Tibial nerve (tissue), 4 donors: ENCODE results near the gene ZNF740.

Experiments used
- CTCF ChIP-seq, 5 experiments: fragments of 200-600 bp in 3 of 5; fragments of 450-650 bp in 2 of 5; sonication (generic) in 3 of 5; IDR thresholded peaks; one replicate each; pipeline ENCODE4 v1.5.1; 2016 to 2019; ENCODE audit warnings: antibody characterized with exemption in 5 of 5, mild to moderate bottlenecking in 3 of 5, moderate library complexity in 2 of 5
- EP300 ChIP-seq, 2 donors: sonication (generic); formaldehyde crosslinking; IDR thresholded peaks; one replicate each; pipeline ENCODE4 v1.6.1; 2017; ENCODE audit warnings: antibody characterized with exemption in 2 of 2, mild to moderate bottlenecking in 1 of 2
- POLR2A ChIP-seq, 2 donors: fragments of 450-650 bp; IDR thresholded peaks; one replicate each; pipeline ENCODE4 v1.6.1; 2017; ENCODE audit warnings: antibody characterized with exemption in 2 of 2, mild to moderate bottlenecking in 2 of 2, moderate library complexity in 2 of 2

GRCh38 chr12:53226815-53227214 lies 46.3 kb downstream of the ZNF740 start:
- TF ChIP-seq EP300 (IDR thresholded peaks at IDR 0.05) (no peak), CTCF (IDR thresholded peaks at IDR 0.05) (no peak), POLR2A (IDR thresholded peaks at IDR 0.05) (no peak)
